ENCODE data around the gene IDI2. TPM values are rescaled to one million over a fixed set of nuclear protein-coding genes. Genes with fewer than 3 reads are reported as not detected.

IDI2 gene
- total RNA-seq, 4 donors from 2014 or later, result not detected

- no peak for TF ChIP-seq POLR2A (IDR thresholded peaks at IDR 0.05)
- TF ChIP-seq, protein P1, sequence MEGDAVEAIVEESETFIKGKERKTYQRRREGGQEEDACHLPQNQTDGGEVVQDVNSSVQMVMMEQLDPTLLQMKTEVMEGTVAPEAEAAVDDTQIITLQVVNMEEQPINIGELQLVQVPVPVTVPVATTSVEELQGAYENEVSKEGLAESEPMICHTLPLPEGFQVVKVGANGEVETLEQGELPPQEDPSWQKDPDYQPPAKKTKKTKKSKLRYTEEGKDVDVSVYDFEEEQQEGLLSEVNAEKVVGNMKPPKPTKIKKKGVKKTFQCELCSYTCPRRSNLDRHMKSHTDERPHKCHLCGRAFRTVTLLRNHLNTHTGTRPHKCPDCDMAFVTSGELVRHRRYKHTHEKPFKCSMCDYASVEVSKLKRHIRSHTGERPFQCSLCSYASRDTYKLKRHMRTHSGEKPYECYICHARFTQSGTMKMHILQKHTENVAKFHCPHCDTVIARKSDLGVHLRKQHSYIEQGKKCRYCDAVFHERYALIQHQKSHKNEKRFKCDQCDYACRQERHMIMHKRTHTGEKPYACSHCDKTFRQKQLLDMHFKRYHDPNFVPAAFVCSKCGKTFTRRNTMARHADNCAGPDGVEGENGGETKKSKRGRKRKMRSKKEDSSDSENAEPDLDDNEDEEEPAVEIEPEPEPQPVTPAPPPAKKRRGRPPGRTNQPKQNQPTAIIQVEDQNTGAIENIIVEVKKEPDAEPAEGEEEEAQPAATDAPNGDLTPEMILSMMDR (IDR thresholded peaks at IDR 0.05), result peak in 1 of 6 experiments; percentile 2
- Histone ChIP-seq H3K9me3 (no peaks in the 10 kb centered on the region), H3K4me1 (peaks cover 0 to 19% (median 1%) of the 10 kb centered on the region in 4 donors), H3K4me3 (peak overlapping the region; percentile 77 to 100 (median 86)), H3K36me3 (peaks cover 0 to 15% (median 0%) of the 10 kb centered on the region in 3 donors), H3K27me3 (no peaks in the 10 kb centered on the region), H3K27ac (peak overlapping the region; percentile 98 to 100 (median 99))
- DNase-seq, result no peak
These were observed 31.5 kb upstream of the IDI2 start for GRCh38 chr10:1057106-1057657.

- Histone ChIP-seq H3K27me3 (no peaks in the 10 kb centered on the region), H3K27ac (peak within 1 kb of the TSS; percentile 98 to 100 (median 99)), H3K9me3 (no peaks in the 10 kb centered on the region), H3K4me1 (peaks cover 0 to 19% (median 1%) of the 10 kb centered on the region in 4 donors), H3K36me3 (peaks cover 0 to 22% (median 0%) of the 10 kb centered on the region in 3 donors), H3K4me3 (peak within 1 kb of the TSS; percentile 77 to 100 (median 86))
- peak; percentile 85 to 94 (median 91) for DNase-seq
- TF ChIP-seq, protein P1 (IDR thresholded peaks at IDR 0.05), result no peak
- peak; percentile 66 to 72 for TF ChIP-seq POLR2A (IDR thresholded peaks at IDR 0.05)
These were observed 30.9 kb upstream of the IDI2 start, which contains the start of gene WDR37 for GRCh38 chr10:1056326-1057105. Gene WDR37 (plus strand): TSS chr10:1056385. CDS start chr10:1072156, 15,771 bp downstream.

DNA sequence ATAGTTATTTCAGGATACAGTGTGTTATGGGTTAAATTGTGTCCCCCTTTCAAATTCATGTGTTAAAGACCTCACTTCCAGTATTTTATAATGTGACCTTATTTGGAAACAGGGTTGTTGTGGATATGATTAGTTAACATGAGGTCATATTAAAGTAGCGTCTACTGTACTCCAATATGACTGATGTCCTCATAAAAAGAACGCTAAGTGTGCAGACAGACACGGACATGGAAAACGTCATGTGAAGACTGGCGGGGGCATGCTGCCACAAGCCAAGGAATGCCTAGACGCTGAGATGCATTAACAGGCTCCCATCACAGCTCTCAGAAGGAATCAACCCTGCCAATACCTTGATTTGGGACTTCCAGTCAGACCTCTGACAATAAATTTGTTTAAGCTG is 29.0 kb upstream of the IDI2 start:
- H3K4me3 ChIP-seq, result peak overlapping the region in 2 of 4 donors; percentile 86 to 100
- no peak for DNase-seq
- peaks cover 0 to 33% (median 8%) of the 10 kb centered on the region in 4 donors for H3K4me1 ChIP-seq
- TF ChIP-seq, protein P1 (IDR thresholded peaks at IDR 0.05), result no peak
- TF ChIP-seq POLR2A (IDR thresholded peaks at IDR 0.05), result no peak
- H3K36me3 ChIP-seq, result peaks cover 0 to 24% (median 0%) of the 10 kb centered on the region in 3 donors
- H3K27me3 ChIP-seq, result no peaks in the 10 kb centered on the region
- no peak overlapping the region for H3K27ac ChIP-seq
- no peaks in the 10 kb centered on the region for H3K9me3 ChIP-seq

DNA sequence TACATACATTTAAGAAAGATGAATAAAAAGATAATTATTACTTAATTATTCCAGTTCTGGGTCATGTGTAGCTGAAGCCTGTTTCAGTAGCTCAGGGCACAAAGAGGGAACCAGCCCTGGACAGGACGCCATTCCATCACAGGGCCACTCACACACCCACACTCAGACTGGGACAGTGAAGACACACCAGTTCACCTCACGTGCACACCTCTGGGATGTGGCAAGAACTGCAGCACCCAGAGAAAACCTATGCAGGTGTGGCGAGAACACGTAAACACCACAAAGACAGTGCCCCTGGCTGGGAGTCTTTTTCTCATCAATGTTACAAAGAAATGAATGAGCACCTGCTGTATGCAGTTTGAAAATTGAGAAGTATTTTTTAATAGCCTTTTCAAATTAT is 24.9 kb upstream of the IDI2 start:
- Histone ChIP-seq H3K27ac (peak overlapping the region in 3 of 4 donors; percentile 98 to 100 (median 99)), H3K4me1 (peaks cover 0 to 33% (median 8%) of the 10 kb centered on the region in 4 donors), H3K27me3 (no peaks in the 10 kb centered on the region), H3K4me3 (peak overlapping the region in 1 of 4 donors; percentile 85), H3K36me3 (peaks cover 0 to 24% (median 0%) of the 10 kb centered on the region in 3 donors), H3K9me3 (no peaks in the 10 kb centered on the region)
- TF ChIP-seq POLR2A (IDR thresholded peaks at IDR 0.05), result peak in 1 of 2 donors; percentile 20
- TF ChIP-seq, protein P1 (IDR thresholded peaks at IDR 0.05), result peak in 2 of 6 experiments; percentile 23 to 24
- peak; percentile 42 to 78 (median 63) for DNase-seq

DNA sequence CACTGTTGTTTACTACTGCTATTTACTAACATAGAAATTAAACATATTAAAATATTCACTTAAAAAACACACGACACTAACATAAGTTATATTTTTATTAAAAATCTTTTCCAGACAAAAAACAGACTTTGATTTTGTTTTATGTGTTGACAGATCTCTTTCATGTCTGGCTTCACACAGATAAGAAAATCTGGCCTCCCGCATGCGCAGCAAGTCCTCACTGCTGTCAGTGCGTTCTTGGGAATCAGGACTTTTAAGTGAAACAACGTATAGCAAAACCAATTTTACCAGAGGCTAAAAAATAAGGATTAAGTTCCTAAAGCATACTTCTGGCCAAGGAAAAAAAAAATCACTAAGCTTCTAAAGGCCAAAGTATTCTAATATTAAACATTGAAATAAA is 24.5 kb upstream of the IDI2 start:
- Histone ChIP-seq H3K4me3 (peak overlapping the region in 3 of 4 donors; percentile 81 to 95 (median 85)), H3K4me1 (peaks cover 0 to 31% (median 8%) of the 10 kb centered on the region in 4 donors), H3K27me3 (no peaks in the 10 kb centered on the region), H3K27ac (peak overlapping the region; percentile 98 to 100 (median 98)), H3K36me3 (peaks cover 0 to 24% (median 0%) of the 10 kb centered on the region in 3 donors), H3K9me3 (no peaks in the 10 kb centered on the region)
- DNase-seq, result no peak
- TF ChIP-seq, protein P1 (IDR thresholded peaks at IDR 0.05), result no peak
- no peak for TF ChIP-seq POLR2A (IDR thresholded peaks at IDR 0.05)

Measured in Peyer's patch (tissue), 4 donors.